ENCODE measurements around the gene DSE.

DSE gene

GRCh38 chr6:116355796-116356195, 15.0 kb upstream of the DSE start:
- no peak for TF ChIP-seq RAD21 (IDR thresholded peaks at IDR 0.05; ENCODE audit: low read depth)
- no peak for TF ChIP-seq TCF12 (IDR thresholded peaks at IDR 0.05; ENCODE audit: low read depth)

GRCh38 chr6:116359131-116359530, 11.6 kb upstream of the DSE start:
- no peak for TF ChIP-seq TEAD4 (IDR thresholded peaks at IDR 0.05)
- TF ChIP-seq RAD21 (IDR thresholded peaks at IDR 0.05; ENCODE audit: low read depth) = no peak
- TF ChIP-seq FOXM1 (IDR thresholded peaks at IDR 0.05; ENCODE audit: borderline replicate concordance, low read depth) = no peak
- TF ChIP-seq YY1 (IDR thresholded peaks at IDR 0.05; ENCODE audit: low read depth) = no peak
- no peak for TF ChIP-seq TAF1 (IDR thresholded peaks at IDR 0.05; ENCODE audit: low read depth)
- no peak for TF ChIP-seq CEBPB (IDR thresholded peaks at IDR 0.05)
- no peak for TF ChIP-seq EGR1 (IDR thresholded peaks at IDR 0.05)
- no peak for TF ChIP-seq NFIC (IDR thresholded peaks at IDR 0.05)
- TF ChIP-seq REST (IDR thresholded peaks at IDR 0.05; ENCODE audit: low read depth) = no peak
- TF ChIP-seq, protein P1, sequence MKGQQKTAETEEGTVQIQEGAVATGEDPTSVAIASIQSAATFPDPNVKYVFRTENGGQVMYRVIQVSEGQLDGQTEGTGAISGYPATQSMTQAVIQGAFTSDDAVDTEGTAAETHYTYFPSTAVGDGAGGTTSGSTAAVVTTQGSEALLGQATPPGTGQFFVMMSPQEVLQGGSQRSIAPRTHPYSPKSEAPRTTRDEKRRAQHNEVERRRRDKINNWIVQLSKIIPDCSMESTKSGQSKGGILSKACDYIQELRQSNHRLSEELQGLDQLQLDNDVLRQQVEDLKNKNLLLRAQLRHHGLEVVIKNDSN (IDR thresholded peaks at IDR 0.05) = no peak
- TF ChIP-seq CREB1 (IDR thresholded peaks at IDR 0.05; ENCODE audit: low read depth) = no peak

DNA sequence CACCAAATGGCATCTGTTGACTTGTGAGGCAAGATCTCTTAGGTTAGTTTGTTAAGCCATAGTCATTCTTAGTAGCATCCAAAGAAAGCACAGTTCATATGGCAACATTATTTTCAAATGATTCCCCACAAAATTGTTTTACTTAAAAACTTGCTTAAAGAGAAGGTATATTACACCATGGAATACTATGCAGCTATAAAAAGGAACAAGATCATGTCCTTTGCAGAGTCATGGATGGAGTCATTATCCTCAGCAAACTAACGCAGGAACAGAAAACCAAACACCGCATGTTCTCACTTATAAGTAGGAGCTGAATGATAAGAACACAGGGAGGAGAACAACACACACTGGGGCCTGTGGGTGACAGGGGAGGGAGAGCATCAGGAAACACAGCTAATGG, 10.9 kb upstream of the DSE start:
- TF ChIP-seq NFIC (IDR thresholded peaks at IDR 0.05) (no peak), YY1 (IDR thresholded peaks at IDR 0.05; ENCODE audit: low read depth) (no peak), REST (IDR thresholded peaks at IDR 0.05; ENCODE audit: low read depth) (no peak), ZBTB7A (IDR thresholded peaks at IDR 0.05; ENCODE audit: low read depth) (no peak), CEBPB (IDR thresholded peaks at IDR 0.05) (no peak), TCF12 (IDR thresholded peaks at IDR 0.05; ENCODE audit: low read depth) (no peak), TAF1 (IDR thresholded peaks at IDR 0.05; ENCODE audit: low read depth) (no peak), EP300 (IDR thresholded peaks at IDR 0.05; ENCODE audit: borderline replicate concordance) (no peak)

DNA sequence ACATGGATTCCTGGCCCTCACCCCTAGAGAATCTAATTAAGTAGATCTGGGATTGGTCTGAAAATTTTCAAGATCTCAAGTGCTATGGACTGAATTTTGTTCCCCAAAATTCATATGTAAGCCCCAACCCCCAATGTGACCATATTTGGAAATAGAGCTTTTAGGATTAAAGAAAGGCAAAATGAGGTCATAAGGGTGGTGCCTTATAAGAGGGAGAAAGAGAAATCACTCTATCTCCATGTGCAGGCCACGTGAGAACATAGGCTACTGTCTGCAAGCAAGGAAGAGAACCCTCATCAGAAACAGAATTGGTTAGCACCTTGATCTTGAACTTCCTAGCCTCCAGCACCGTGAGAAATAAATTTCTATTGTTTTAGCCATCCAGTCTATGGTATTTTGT, 8.5 kb upstream of the DSE start:
- no peak for TF ChIP-seq FOXM1 (IDR thresholded peaks at IDR 0.05; ENCODE audit: borderline replicate concordance, low read depth)
- TF ChIP-seq, protein P1 (IDR thresholded peaks at IDR 0.05) = no peak
- no peak for TF ChIP-seq EP300 (IDR thresholded peaks at IDR 0.05; ENCODE audit: borderline replicate concordance)
- no peak for TF ChIP-seq MAX (IDR thresholded peaks at IDR 0.05)
- no peak for TF ChIP-seq TAF1 (IDR thresholded peaks at IDR 0.05; ENCODE audit: low read depth)
- TF ChIP-seq TEAD4 (IDR thresholded peaks at IDR 0.05) = no peak
- TF ChIP-seq EGR1 (IDR thresholded peaks at IDR 0.05) = no peak
- TF ChIP-seq YY1 (IDR thresholded peaks at IDR 0.05; ENCODE audit: low read depth) = no peak
- no peak for TF ChIP-seq NFIC (IDR thresholded peaks at IDR 0.05)

DNA sequence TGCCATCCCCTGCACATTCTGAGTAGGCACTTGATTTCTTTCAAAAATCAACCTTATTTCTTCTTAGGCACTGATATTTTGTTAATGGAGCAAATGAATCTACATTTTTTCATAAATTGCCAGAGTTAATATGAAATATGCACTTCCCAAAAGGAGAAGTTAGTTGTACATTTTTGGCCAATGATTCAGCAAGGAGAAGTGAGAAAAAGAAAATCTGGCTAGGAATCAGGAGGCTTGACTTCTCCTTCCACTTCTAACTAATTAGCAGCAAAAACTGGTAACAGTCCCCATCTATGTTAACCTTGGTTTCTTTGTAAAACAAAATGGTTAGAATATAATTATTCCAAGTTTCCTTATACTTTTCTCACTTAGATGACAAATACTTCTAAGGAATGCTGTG, 7.0 kb upstream of the DSE start:
- no peak for TF ChIP-seq FOXM1 (IDR thresholded peaks at IDR 0.05; ENCODE audit: borderline replicate concordance, low read depth)
- TF ChIP-seq RAD21 (IDR thresholded peaks at IDR 0.05; ENCODE audit: low read depth) = no peak
- TF ChIP-seq TAF1 (IDR thresholded peaks at IDR 0.05; ENCODE audit: low read depth) = no peak
- TF ChIP-seq REST (IDR thresholded peaks at IDR 0.05; ENCODE audit: low read depth) = no peak
- TF ChIP-seq TEAD4 (IDR thresholded peaks at IDR 0.05) = no peak
- no peak for TF ChIP-seq EP300 (IDR thresholded peaks at IDR 0.05; ENCODE audit: borderline replicate concordance)
- TF ChIP-seq ZBTB7A (IDR thresholded peaks at IDR 0.05; ENCODE audit: low read depth) = no peak
- TF ChIP-seq, protein P1 (IDR thresholded peaks at IDR 0.05) = no peak
